Nephron (organoid): ENCODE data around the gene ZFAND3.

Experiments used
- H3K27ac Mint-ChIP-seq, 3 experiments: 2 replicates each; pipeline ENCODE4 v1.8.0; 2020; ENCODE audit warnings: mixed read lengths in 3 of 3, mild to moderate bottlenecking in 2 of 3, moderate library complexity in 1 of 3
- H3K27me3 Mint-ChIP-seq: 2 replicates; pipeline ENCODE4 v1.8.0; 2021; ENCODE audit warnings: low read depth, mild to moderate bottlenecking, moderate library complexity, mixed read lengths
- H3K36me3 Mint-ChIP-seq: 2 replicates; pipeline ENCODE4 v1.8.0; 2020; ENCODE audit warnings: low read depth, mixed read lengths
- H3K4me1 Mint-ChIP-seq: 2 replicates; pipeline ENCODE4 v1.8.0; 2020; ENCODE audit warnings: mixed read lengths
- H3K4me3 Mint-ChIP-seq, 3 experiments: 2 replicates each; pipeline ENCODE4 v1.8.0; 2020; ENCODE audit warnings: mild to moderate bottlenecking in 3 of 3, mixed read lengths in 3 of 3, moderate library complexity in 2 of 3
- H3K9me3 Mint-ChIP-seq: 2 replicates; pipeline ENCODE4 v1.8.0; 2020; ENCODE audit warnings: mixed read lengths
- CTCF ChIP-seq, 3 experiments: fragments of 200-600 bp; sonication (generic); IDR thresholded peaks; one replicate each; pipeline ENCODE4 v1.5.0; 2021; ENCODE audit warnings: antibody characterized with exemption in 3 of 3; ENCODE audit not compliant: unreplicated experiment in 3 of 3

The ZFAND3 gene

GRCh38 chr6:37913210-37913609 is 93.7 kb downstream of the ZFAND3 start:
- H3K4me3 Mint-ChIP-seq = no peak overlapping the region
- no peak for TF ChIP-seq CTCF (IDR thresholded peaks at IDR 0.05; ENCODE audit: unreplicated experiment in 3 of 3)
- peaks cover 33% of the 10 kb centered on the region for H3K36me3 Mint-ChIP-seq

GRCh38 chr6:37915463-37915862 is 95.9 kb downstream of the ZFAND3 start:
- TF ChIP-seq CTCF (IDR thresholded peaks at IDR 0.05; ENCODE audit: unreplicated experiment in 3 of 3) = no peak
- Mint-ChIP-seq H3K27me3 (no peaks in the 10 kb centered on the region), H3K27ac (no peak overlapping the region), H3K4me3 (no peak overlapping the region), H3K4me1 (peaks cover 30% of the 10 kb centered on the region), H3K9me3 (peaks cover 4% of the 10 kb centered on the region), H3K36me3 (peaks cover 38% of the 10 kb centered on the region)

More at GRCh38 chr6:37913210-37913609, 93.7 kb downstream of the ZFAND3 start:
- Mint-ChIP-seq H3K4me1 (peaks cover 19% of the 10 kb centered on the region), H3K9me3 (peaks cover 4% of the 10 kb centered on the region), H3K27me3 (no peaks in the 10 kb centered on the region), H3K27ac (no peak overlapping the region)

- no peaks in the 10 kb centered on the region for H3K27me3 Mint-ChIP-seq
- no peak overlapping the region for H3K4me3 Mint-ChIP-seq
- TF ChIP-seq CTCF (IDR thresholded peaks at IDR 0.05; ENCODE audit: unreplicated experiment in 3 of 3) = no peak
- H3K4me1 Mint-ChIP-seq = peaks cover 36% of the 10 kb centered on the region
- peaks cover 4% of the 10 kb centered on the region for H3K9me3 Mint-ChIP-seq
- peaks cover 31% of the 10 kb centered on the region for H3K36me3 Mint-ChIP-seq
- H3K27ac Mint-ChIP-seq = no peak overlapping the region
These were observed 96.6 kb downstream of the ZFAND3 start for GRCh38 chr6:37916149-37916548.

- H3K27ac Mint-ChIP-seq = no peak overlapping the region
- TF ChIP-seq CTCF (IDR thresholded peaks at IDR 0.05; ENCODE audit: unreplicated experiment in 3 of 3) = no peak
- H3K27me3 Mint-ChIP-seq = no peaks in the 10 kb centered on the region
- peaks cover 32% of the 10 kb centered on the region for H3K4me1 Mint-ChIP-seq
- peaks cover 26% of the 10 kb centered on the region for H3K36me3 Mint-ChIP-seq
- H3K9me3 Mint-ChIP-seq = peaks cover 4% of the 10 kb centered on the region
- H3K4me3 Mint-ChIP-seq = no peak overlapping the region
These were observed 97.1 kb downstream of the ZFAND3 start for GRCh38 chr6:37916675-37917074.

- Mint-ChIP-seq H3K4me1 (peaks cover 32% of the 10 kb centered on the region), H3K9me3 (peaks cover 4% of the 10 kb centered on the region), H3K4me3 (no peak overlapping the region), H3K36me3 (peaks cover 24% of the 10 kb centered on the region), H3K27ac (peak overlapping the region in 1 of 3 experiments; percentile 6), H3K27me3 (no peaks in the 10 kb centered on the region)
- no peak for TF ChIP-seq CTCF (IDR thresholded peaks at IDR 0.05; ENCODE audit: unreplicated experiment in 3 of 3)
These were observed 98.0 kb downstream of the ZFAND3 start for GRCh38 chr6:37917566-37917965.

- no peak for TF ChIP-seq CTCF (IDR thresholded peaks at IDR 0.05; ENCODE audit: unreplicated experiment in 3 of 3)
- H3K36me3 Mint-ChIP-seq = peaks cover 20% of the 10 kb centered on the region
- H3K4me1 Mint-ChIP-seq = peaks cover 32% of the 10 kb centered on the region
- peaks cover 4% of the 10 kb centered on the region for H3K9me3 Mint-ChIP-seq
- H3K27ac Mint-ChIP-seq = no peak overlapping the region
- H3K4me3 Mint-ChIP-seq = no peak overlapping the region
- no peaks in the 10 kb centered on the region for H3K27me3 Mint-ChIP-seq
These were observed 100.1 kb downstream of the ZFAND3 start for GRCh38 chr6:37919417-37920157.
